Chondrocyte (in vitro differentiated cells): ENCODE data around the gene ATP5IF1. TPM values are rescaled to one million over a fixed set of nuclear protein-coding genes. Genes with fewer than 3 reads are reported as not detected.

Experiments used
- DNase-seq: peaks from one replicate; pipeline ENCODE4 v3.0.0; 2021; ENCODE audit warnings: mixed read lengths, low spot score
- H3K27ac Mint-ChIP-seq: one replicate; pipeline ENCODE4 v1.8.0; 2021; ENCODE audit warnings: mild to moderate bottlenecking, moderate library complexity, mixed read lengths; ENCODE audit not compliant: unreplicated experiment
- H3K27me3 Mint-ChIP-seq: 2 replicates; pipeline ENCODE4 v1.8.0; 2021; ENCODE audit warnings: low read depth, mixed read lengths
- H3K36me3 Mint-ChIP-seq: 2 replicates; pipeline ENCODE4 v1.8.0; 2021; ENCODE audit warnings: low read depth, mixed read lengths
- H3K4me1 Mint-ChIP-seq: 2 replicates; pipeline ENCODE4 v1.8.0; 2021; ENCODE audit warnings: low read depth, mild to moderate bottlenecking, mixed read lengths
- H3K4me3 Mint-ChIP-seq: one replicate; pipeline ENCODE4 v1.8.0; 2021; ENCODE audit warnings: mild to moderate bottlenecking, moderate library complexity, mixed read lengths; ENCODE audit not compliant: unreplicated experiment
- H3K9me3 Mint-ChIP-seq: 2 replicates; pipeline ENCODE4 v1.8.0; 2021; ENCODE audit warnings: low read depth, mixed read lengths
- CTCF ChIP-seq: fragments of 200-600 bp; sonication (generic); IDR thresholded peaks from 2 replicates; pipeline ENCODE4 v1.5.0; 2021; ENCODE audit warnings: antibody characterized with exemption, mild to moderate bottlenecking, moderate library complexity
- total RNA-seq: library from RNA; stranded (reverse); gene quantifications from 3 replicates; pipeline ENCODE4 v1.2.1, GENCODE V29; 2021

Gene ATP5IF1
- total RNA-seq, 1 donor from 2014 or later: 125 TPM

DNA sequence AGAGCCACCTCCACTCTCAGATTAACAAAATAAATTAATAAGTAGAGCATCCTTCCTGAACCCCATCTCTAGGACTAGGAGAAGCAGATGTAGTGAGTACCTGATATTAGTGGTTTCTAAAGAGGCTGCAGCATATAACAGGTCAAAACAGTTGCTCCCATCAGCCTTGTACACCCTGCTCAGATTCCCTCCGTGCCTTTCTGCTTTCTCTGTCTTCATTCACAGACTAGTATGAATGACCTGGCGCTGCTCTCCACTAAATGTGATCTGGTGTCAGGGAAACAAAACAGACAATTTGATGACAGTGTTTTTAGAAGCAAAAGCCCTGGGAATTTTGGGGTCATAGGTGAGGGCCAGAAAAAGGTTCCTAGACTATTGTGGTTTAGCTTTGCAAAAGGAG is 31.7 kb downstream of the ATP5IF1 start:
- H3K4me3 Mint-ChIP-seq: no peak overlapping the region
- H3K27ac Mint-ChIP-seq: peak overlapping the region; percentile 0
- DNase-seq: no peak
- TF ChIP-seq CTCF: no peak
- H3K36me3 Mint-ChIP-seq: peaks cover 14% of the 10 kb centered on the region
- peaks cover 66% of the 10 kb centered on the region for H3K4me1 Mint-ChIP-seq
- H3K27me3 Mint-ChIP-seq: no peaks in the 10 kb centered on the region
- no peaks in the 10 kb centered on the region for H3K9me3 Mint-ChIP-seq

DNA sequence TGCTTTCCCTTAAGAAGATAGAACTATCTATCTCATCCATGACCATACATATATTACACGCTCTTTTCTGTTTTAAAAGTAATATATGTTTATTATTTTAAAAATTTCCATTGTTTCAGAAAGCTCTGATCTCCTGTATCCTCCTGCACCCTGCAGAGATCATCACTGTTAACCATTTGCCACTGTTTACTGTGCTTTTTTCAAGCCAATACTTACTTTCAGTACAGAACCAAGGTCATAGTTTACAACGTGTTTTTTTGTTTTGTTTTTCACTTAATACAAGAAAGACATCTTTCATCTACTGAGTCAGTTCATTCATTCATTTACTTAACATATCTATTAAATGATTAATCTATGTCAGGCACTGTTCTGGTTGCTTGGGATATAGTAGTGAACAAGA is 33.6 kb downstream of the ATP5IF1 start:
- Mint-ChIP-seq H3K27ac (no peak overlapping the region), H3K36me3 (peaks cover 24% of the 10 kb centered on the region), H3K9me3 (no peaks in the 10 kb centered on the region), H3K4me3 (no peak overlapping the region), H3K4me1 (peaks cover 50% of the 10 kb centered on the region), H3K27me3 (no peaks in the 10 kb centered on the region)
- TF ChIP-seq CTCF: no peak
- no peak for DNase-seq

GRCh38 chr1:28272215-28272852 is 36.4 kb downstream of the ATP5IF1 start:
- Mint-ChIP-seq H3K4me3 (no peak overlapping the region), H3K9me3 (no peaks in the 10 kb centered on the region), H3K27ac (no peak overlapping the region), H3K36me3 (peaks cover 31% of the 10 kb centered on the region), H3K27me3 (no peaks in the 10 kb centered on the region), H3K4me1 (peaks cover 22% of the 10 kb centered on the region)
- no peak for TF ChIP-seq CTCF
- DNase-seq: peak; percentile 91

DNA sequence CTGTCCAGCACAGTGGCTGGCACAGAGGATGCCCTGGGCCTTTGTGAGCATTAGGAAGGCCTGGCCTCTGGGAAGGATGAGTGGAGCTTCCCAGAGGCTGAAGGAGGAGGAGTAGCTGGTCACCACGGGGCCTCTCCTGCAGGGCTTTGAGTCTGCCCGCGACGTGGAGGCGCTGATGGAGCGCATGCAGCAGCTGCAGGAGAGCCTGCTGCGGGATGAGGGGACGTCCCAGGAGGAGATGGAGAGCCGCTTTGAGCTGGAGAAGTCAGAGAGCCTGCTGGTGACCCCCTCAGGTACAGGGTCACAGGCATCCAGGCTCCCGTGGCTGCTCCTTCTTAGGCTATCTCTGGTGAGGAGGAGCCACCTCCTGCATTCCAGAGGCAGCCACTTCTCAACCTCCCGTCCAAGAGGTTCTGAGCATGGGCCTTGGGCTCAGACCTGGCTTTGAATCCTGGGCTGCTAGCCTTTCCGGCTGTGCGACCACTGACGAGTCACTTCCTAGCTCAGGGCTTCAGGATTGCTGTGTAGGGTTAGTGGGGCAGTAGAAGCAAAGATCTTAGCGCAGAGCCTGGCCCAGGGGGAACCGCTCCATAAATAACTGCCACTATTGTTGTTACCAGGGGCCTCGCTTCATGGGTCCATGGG is 37.4 kb downstream of the ATP5IF1 start:
- Mint-ChIP-seq H3K27ac (peak overlapping the region; percentile 41), H3K4me1 (peaks cover 12% of the 10 kb centered on the region), H3K9me3 (no peaks in the 10 kb centered on the region), H3K36me3 (peaks cover 39% of the 10 kb centered on the region), H3K4me3 (no peak overlapping the region), H3K27me3 (no peaks in the 10 kb centered on the region)
- TF ChIP-seq CTCF: no peak
- no peak for DNase-seq

DNA sequence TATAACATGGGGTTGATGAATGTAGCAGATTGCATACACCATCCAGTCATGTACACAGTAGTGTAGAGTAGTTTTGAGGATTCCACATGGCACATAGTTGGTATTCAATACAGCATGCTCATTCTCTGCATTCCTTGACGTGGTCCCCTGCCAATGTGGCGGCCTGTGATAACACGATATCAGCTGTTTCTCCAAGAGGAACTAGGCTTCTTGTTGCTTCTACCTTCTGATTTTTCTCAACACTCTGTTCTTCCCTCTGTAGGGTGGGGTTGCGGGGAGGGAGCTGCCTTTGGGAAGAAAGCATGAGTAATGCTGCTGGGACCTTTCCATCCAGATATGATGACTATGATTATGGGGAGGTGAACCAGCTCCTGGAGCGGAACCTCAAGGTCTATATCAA is 42.8 kb downstream of the ATP5IF1 start:
- H3K27me3 Mint-ChIP-seq: no peaks in the 10 kb centered on the region
- H3K36me3 Mint-ChIP-seq: peaks cover 50% of the 10 kb centered on the region
- DNase-seq: no peak
- H3K27ac Mint-ChIP-seq: peak overlapping the region; percentile 4
- TF ChIP-seq CTCF: no peak
- H3K4me1 Mint-ChIP-seq: no peaks in the 10 kb centered on the region
- H3K9me3 Mint-ChIP-seq: no peaks in the 10 kb centered on the region
- H3K4me3 Mint-ChIP-seq: no peak overlapping the region
